ENCODE results near the gene CDC73.
"Not testable (repeated sequence)": the region's sequence is repeated elsewhere in the genome, so short reads cannot be mapped to it uniquely, and the experiment has no call there.

Gene CDC73

GRCh38 chr1:193114485-193115095, 7.2 kb upstream of the CDC73 start:
- DNase-seq (ENCODE audit: low read depth) = no peak

- no peak for DNase-seq (ENCODE audit: low read depth)
Measured at GRCh38 chr1:193115629-193116227, 6.1 kb upstream of the CDC73 start.

GRCh38 chr1:193117167-193117566, 4.7 kb upstream of the CDC73 start:
- not testable (repeated sequence) for DNase-seq (ENCODE audit: low read depth)

- no peak for DNase-seq (ENCODE audit: low read depth)
Measured at GRCh38 chr1:193118194-193118593, 3.6 kb upstream of the CDC73 start.

GRCh38 chr1:193118803-193119730, 2.8 kb upstream of the CDC73 start:
- DNase-seq (ENCODE audit: low read depth) = no peak

- no peak for DNase-seq (ENCODE audit: low read depth)
Measured at GRCh38 chr1:193120604-193121166, 1.1 kb upstream of the CDC73 start.

- no peak for DNase-seq (ENCODE audit: low read depth)
Measured at GRCh38 chr1:193123751-193124150, 1.9 kb downstream of the CDC73 start.

GRCh38 chr1:193125369-193125768, 3.5 kb downstream of the CDC73 start:
- DNase-seq (ENCODE audit: low read depth) = no peak

- DNase-seq (ENCODE audit: low read depth) = no peak
Measured at GRCh38 chr1:193131266-193131860, 9.5 kb downstream of the CDC73 start.

- DNase-seq (ENCODE audit: low read depth) = no peak
Measured at GRCh38 chr1:193140254-193140653, 18.4 kb downstream of the CDC73 start.

GRCh38 chr1:193141804-193142203, 20.0 kb downstream of the CDC73 start:
- no peak for DNase-seq (ENCODE audit: low read depth)

- no peak for DNase-seq (ENCODE audit: low read depth)
Measured at GRCh38 chr1:193142409-193142808, 20.6 kb downstream of the CDC73 start.

- no peak for DNase-seq (ENCODE audit: low read depth)
Measured at GRCh38 chr1:193143285-193143684, 21.5 kb downstream of the CDC73 start.

GRCh38 chr1:193144361-193144938, 22.6 kb downstream of the CDC73 start:
- DNase-seq (ENCODE audit: low read depth) = no peak

GRCh38 chr1:193144999-193145398, 23.2 kb downstream of the CDC73 start:
- no peak for DNase-seq (ENCODE audit: low read depth)

- no peak for DNase-seq (ENCODE audit: low read depth)
Measured at GRCh38 chr1:193156117-193156821, 34.4 kb downstream of the CDC73 start.

- DNase-seq (ENCODE audit: low read depth) = no peak
Measured at GRCh38 chr1:193156822-193157142, 35.0 kb downstream of the CDC73 start.

GRCh38 chr1:193157360-193157759, 35.5 kb downstream of the CDC73 start:
- DNase-seq (ENCODE audit: low read depth) = no peak

- DNase-seq (ENCODE audit: low read depth) = no peak
Measured at GRCh38 chr1:193176113-193176512, 54.3 kb downstream of the CDC73 start.

- DNase-seq (ENCODE audit: low read depth) = no peak
Measured at GRCh38 chr1:193176788-193177187, 55.0 kb downstream of the CDC73 start.

GRCh38 chr1:193179094-193179493, 57.3 kb downstream of the CDC73 start:
- no peak for DNase-seq (ENCODE audit: low read depth)
